K562 (cell line): ENCODE results near the gene TTC5. TPM values are rescaled to one million over a fixed set of nuclear protein-coding genes. Genes with fewer than 3 reads are reported as not detected.

Experiments used
- BHLHE40 ChIP-seq: IDR thresholded peaks from 2 replicates; pipeline ENCODE4 v1.6.1; 2011; ENCODE audit warnings: low read length, improper control_type of control experiment
- CEBPB ChIP-seq: fragments of 450-650 bp; IDR thresholded peaks from 2 replicates; pipeline ENCODE4 v1.6.1; 2016; ENCODE audit warnings: missing genetic modification characterization, missing compliant biosample characterization
- CREBBP ChIP-seq: IDR thresholded peaks from one replicate; pipeline ENCODE4 v1.6.1; 2012; ENCODE audit warnings: low read depth, mild to moderate bottlenecking, control low read depth, inconsistent platforms, low read length
- CTBP1 ChIP-seq: fragments of 450-650 bp; IDR thresholded peaks from 2 replicates; pipeline ENCODE4 v1.6.1; 2016; ENCODE audit warnings: borderline replicate concordance
- DNMT1 ChIP-seq: fragments of 450-650 bp; IDR thresholded peaks from 2 replicates; pipeline ENCODE4 v1.6.1; 2016; ENCODE audit warnings: antibody characterized with exemption, mild to moderate bottlenecking
- EGR1 ChIP-seq: fragments of 450-650 bp; conservative IDR thresholded peaks from 2 replicates; pipeline ENCODE4 v1.6.1; 2017; ENCODE audit warnings: mild to moderate bottlenecking
- FOXM1 ChIP-seq, 2 experiments: fragments of 450-650 bp in 1 of 2; sonication (generic) in 1 of 2; formaldehyde crosslinking in 1 of 2; IDR thresholded peaks; 2 replicates each; pipeline versions ENCODE4 v1.6.1 to v1.9.0; 2017 to 2022; ENCODE audit warnings: low read depth in 2 of 2, mild to moderate bottlenecking in 2 of 2, missing genetic modification reagents in 1 of 2, moderate library complexity in 1 of 2
- GABPA ChIP-seq: fragments of 200-800 bp; sonication (Bioruptor generic); conservative IDR thresholded peaks from 2 replicates; pipeline ENCODE4 v1.6.1; 2016; ENCODE audit warnings: low read depth, missing genetic modification characterization, missing compliant biosample characterization
- HMG20A ChIP-seq: fragments of 450-650 bp; formaldehyde crosslinking; conservative IDR thresholded peaks from 2 replicates; pipeline ENCODE4 v1.4.0; 2020; ENCODE audit warnings: mild to moderate bottlenecking, mixed read lengths
- KDM2B ChIP-seq: fragments of 250-450 bp; sonication (Bioruptor Pico); IDR thresholded peaks from 2 replicates; pipeline ENCODE4 v1.8.0; 2021; ENCODE audit warnings: mild to moderate bottlenecking, moderate library complexity
- MBD2 ChIP-seq: sonication (generic); IDR thresholded peaks from 2 replicates; pipeline ENCODE4 v1.6.1; 2016; ENCODE audit warnings: low read depth, borderline replicate concordance
- MIER1 ChIP-seq: fragments of 450-650 bp; IDR thresholded peaks from 2 replicates; pipeline ENCODE4 v1.6.1; 2016; ENCODE audit warnings: antibody characterized with exemption, mild to moderate bottlenecking, low read depth
- PCBP2 ChIP-seq: fragments of 200-400 bp; formaldehyde crosslinking; IDR thresholded peaks from 2 replicates; pipeline ENCODE4 v1.6.1; 2018; ENCODE audit warnings: low read length, low read depth, mild to moderate bottlenecking, moderate library complexity; ENCODE audit not compliant: poor library complexity, severe bottlenecking
- RCOR1 ChIP-seq, 2 experiments: IDR thresholded peaks; 2 replicates each; pipeline ENCODE4 v1.6.1; 2012; ENCODE audit warnings: low read depth in 2 of 2, low read length in 2 of 2, borderline replicate concordance in 1 of 2, improper control_type of control experiment in 1 of 2
- SIX5 ChIP-seq, 2 experiments: IDR thresholded peaks; 2 replicates each; pipeline ENCODE4 v1.6.1; 2011; ENCODE audit warnings: low read length in 2 of 2, borderline replicate concordance in 1 of 2, low read depth in 1 of 2, mild to moderate bottlenecking in 1 of 2, moderate library complexity in 1 of 2; ENCODE audit not compliant: insufficient read depth in 1 of 2
- SOX6 ChIP-seq: fragments of 450-650 bp; IDR thresholded peaks from 2 replicates; pipeline ENCODE4 v1.6.1; 2014; ENCODE audit warnings: mild to moderate bottlenecking
- SP2 ChIP-seq: IDR thresholded peaks from 2 replicates; pipeline ENCODE4 v1.6.1; 2011; ENCODE audit warnings: mild to moderate bottlenecking, low read depth, low read length, moderate library complexity; ENCODE audit not compliant: poor library complexity, severe bottlenecking; ENCODE audit errors: extremely low read depth
- TCFL5 ChIP-seq: fragments of 250-450 bp; sonication (Bioruptor Pico); conservative IDR thresholded peaks from 2 replicates; pipeline ENCODE4 v1.6.1; 2021; ENCODE audit warnings: mild to moderate bottlenecking, moderate library complexity, matching md5 sums
- ZNF282 ChIP-seq: sonication (generic); formaldehyde crosslinking; IDR thresholded peaks from 2 replicates; pipeline ENCODE4 v1.8.1; 2023; ENCODE audit warnings: missing genetic modification reagents
- ZNF311 ChIP-seq: fragments of 250-450 bp; sonication (Bioruptor Pico); IDR thresholded peaks from 2 replicates; pipeline ENCODE4 v1.4.0; 2020; ENCODE audit warnings: mild to moderate bottlenecking, moderate library complexity
- ZNF561 ChIP-seq: fragments of 450-650 bp; formaldehyde crosslinking; conservative IDR thresholded peaks from 2 replicates; pipeline ENCODE4 v1.4.0; 2020; ENCODE audit warnings: mild to moderate bottlenecking, moderate library complexity
- polyA plus RNA-seq, 8 experiments: library from polyadenylated mRNA; depleted of rRNA in 4 of 8; stranded (reverse) in 5 of 8; unstranded in 3 of 8; fragments of >200 nt; fragmentation: Nextera tagmentation in 2 of 8; fragmentation: Illumina TruSeq in 1 of 8; extraction: Ambion mirVana in 2 of 8; extraction: Trizol in 1 of 8; gene quantifications; 2 replicates each; pipeline versions ENCODE4 v1.2.1 to v1.2.3, GENCODE V29; 2011 to 2014; ENCODE audit warnings: inconsistent platforms in 1 of 8, missing spikeins in 1 of 8
- total RNA-seq, 7 experiments: library from RNA; depleted of rRNA in 6 of 7; stranded (reverse); fragments of >200 nt in 6 of 7; fragmentation: Illumina TruSeq in 2 of 7; extraction: Trizol in 2 of 7; gene quantifications; 2 replicates each; pipeline versions ENCODE4 v1.2.1 to v1.2.3, GENCODE V29; 2011 to 2021; ENCODE audit warnings: low replicate concordance in 1 of 7
- TF ChIP-seq, protein P1 (sequence below): fragments of 450-650 bp; IDR thresholded peaks from 2 replicates; pipeline ENCODE4 v1.6.1; 2016; ENCODE audit warnings: missing biosample characterization, missing genetic modification characterization
- TF ChIP-seq, protein P2 (sequence below): fragments of 450-650 bp; formaldehyde crosslinking; IDR thresholded peaks from 2 replicates; pipeline ENCODE4 v1.4.0; 2020; ENCODE audit warnings: mild to moderate bottlenecking, moderate library complexity
- TF ChIP-seq, protein P3 (sequence below): IDR thresholded peaks from 2 replicates; pipeline ENCODE4 v1.6.1; 2012; ENCODE audit warnings: low read depth, low read length, improper control_type of control experiment, borderline replicate concordance

Gene TTC5
- total and polyA plus RNA-seq, 9 of the 15 experiments (the other 6 are each of a cell fraction or from before 2014, with no cell fraction given) = 4.8 to 17.1 (median 7.5) TPM

DNA sequence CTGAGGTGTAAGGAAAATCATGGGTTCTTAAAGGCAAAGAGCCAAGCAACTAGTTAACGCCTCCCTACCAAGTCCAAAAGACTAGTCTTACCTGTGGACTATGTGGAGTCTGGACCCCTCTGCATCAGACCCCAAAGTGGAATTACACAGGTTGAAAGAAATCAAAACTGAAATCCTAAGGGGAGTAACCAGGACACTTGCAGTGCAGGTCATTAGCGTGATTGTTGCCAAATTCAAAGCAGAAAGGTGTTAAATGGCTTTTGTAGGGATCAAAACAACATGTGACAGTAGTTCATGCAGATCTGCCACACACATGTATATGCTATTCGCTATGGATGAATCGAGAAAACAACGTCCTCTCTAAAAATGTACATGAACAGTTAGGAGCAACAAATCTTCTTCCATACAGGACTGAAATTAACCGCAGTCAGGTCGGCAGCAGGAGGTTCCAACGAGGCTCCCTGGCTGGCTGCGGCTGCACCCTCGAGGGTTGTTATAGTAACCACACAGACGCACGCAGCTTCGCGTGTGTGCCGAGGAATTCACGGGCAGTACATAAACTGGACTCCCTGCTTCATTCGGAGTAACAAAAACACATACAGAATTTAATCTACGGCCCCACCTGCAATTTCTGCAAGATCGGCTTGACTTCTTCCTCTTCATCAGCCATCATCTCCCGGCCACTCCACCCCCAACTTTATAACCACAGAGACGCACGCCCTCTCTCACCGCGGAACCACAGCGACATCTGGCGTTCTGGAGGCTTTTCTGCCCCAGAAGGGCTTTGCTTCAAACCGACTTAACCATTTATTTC, at the start of gene TTC5 (continued):
- TF ChIP-seq FOXM1 (IDR thresholded peaks at IDR 0.05; ENCODE audit: low read depth) (peak; percentile 52), FOXM1 (CRISPR knock-in tag; IDR thresholded peaks at IDR 0.05; ENCODE audit: low read depth) (no peak), PCBP2 (no peak), CREBBP (no peak), BHLHE40 (0 out of 2 replicates have a peak, but pooled peaks have one; percentile 5), GABPA (tag) (0 out of 2 replicates have a peak, but pooled peaks have one; percentile 26), CEBPB (no peak), RCOR1 (IDR thresholded peaks at IDR 0.05; ENCODE audit: borderline replicate concordance in 1 of 2, low read depth in 2 of 2, low read length in 2 of 2) (peak in 1 of 2 experiments; percentile 69; a peak in 3 of 4 replicates), SP2 (peak; percentile 94), CTBP1 (peak; percentile 68; the same call in 1 of the 2 replicates), ZNF311 (CRISPR knock-in tag) (no peak), EGR1 (peak; percentile 47; the same call in 1 of the 2 replicates), HMG20A (no peak), ZNF282 (CRISPR knock-in tag) (no peak), TCFL5 (CRISPR knock-in tag) (no peak), MBD2 (no peak), SOX6 (peak; percentile 38; the same call in 1 of the 2 replicates), SIX5 (IDR thresholded peaks at IDR 0.05; ENCODE audit: borderline replicate concordance in 1 of 2, insufficient read depth in 1 of 2, low read depth in 1 of 2, low read length in 2 of 2) (no peak), KDM2B (CRISPR knock-in tag) (no peak), DNMT1 (no peak), MIER1 (no peak), ZNF561 (CRISPR knock-in tag) (no peak)
- TF ChIP-seq, protein P1, sequence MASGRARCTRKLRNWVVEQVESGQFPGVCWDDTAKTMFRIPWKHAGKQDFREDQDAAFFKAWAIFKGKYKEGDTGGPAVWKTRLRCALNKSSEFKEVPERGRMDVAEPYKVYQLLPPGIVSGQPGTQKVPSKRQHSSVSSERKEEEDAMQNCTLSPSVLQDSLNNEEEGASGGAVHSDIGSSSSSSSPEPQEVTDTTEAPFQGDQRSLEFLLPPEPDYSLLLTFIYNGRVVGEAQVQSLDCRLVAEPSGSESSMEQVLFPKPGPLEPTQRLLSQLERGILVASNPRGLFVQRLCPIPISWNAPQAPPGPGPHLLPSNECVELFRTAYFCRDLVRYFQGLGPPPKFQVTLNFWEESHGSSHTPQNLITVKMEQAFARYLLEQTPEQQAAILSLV (tag) = no peak
- TF ChIP-seq, protein P2, sequence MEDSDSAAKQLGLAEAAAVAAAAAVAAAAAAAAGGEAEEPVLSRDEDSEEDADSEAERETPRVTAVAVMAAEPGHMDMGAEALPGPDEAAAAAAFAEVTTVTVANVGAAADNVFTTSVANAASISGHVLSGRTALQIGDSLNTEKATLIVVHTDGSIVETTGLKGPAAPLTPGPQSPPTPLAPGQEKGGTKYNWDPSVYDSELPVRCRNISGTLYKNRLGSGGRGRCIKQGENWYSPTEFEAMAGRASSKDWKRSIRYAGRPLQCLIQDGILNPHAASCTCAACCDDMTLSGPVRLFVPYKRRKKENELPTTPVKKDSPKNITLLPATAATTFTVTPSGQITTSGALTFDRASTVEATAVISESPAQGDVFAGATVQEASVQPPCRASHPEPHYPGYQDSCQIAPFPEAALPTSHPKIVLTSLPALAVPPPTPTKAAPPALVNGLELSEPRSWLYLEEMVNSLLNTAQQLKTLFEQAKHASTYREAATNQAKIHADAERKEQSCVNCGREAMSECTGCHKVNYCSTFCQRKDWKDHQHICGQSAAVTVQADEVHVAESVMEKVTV (CRISPR knock-in tag) = peak; percentile 14; the same call in 1 of the 2 replicates
- TF ChIP-seq, protein P3, sequence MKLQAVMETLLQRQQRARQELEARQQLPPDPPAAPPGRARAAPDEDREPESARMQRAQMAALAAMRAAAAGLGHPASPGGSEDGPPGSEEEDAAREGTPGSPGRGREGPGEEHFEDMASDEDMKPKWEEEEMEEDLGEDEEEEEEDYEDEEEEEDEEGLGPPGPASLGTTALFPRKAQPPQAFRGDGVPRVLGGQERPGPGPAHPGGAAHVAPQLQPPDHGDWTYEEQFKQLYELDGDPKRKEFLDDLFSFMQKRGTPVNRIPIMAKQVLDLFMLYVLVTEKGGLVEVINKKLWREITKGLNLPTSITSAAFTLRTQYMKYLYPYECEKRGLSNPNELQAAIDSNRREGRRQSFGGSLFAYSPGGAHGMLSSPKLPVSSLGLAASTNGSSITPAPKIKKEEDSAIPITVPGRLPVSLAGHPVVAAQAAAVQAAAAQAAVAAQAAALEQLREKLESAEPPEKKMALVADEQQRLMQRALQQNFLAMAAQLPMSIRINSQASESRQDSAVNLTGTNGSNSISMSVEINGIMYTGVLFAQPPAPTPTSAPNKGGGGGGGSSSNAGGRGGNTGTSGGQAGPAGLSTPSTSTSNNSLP = peak; percentile 63; the same call in 1 of the 2 replicates
